Naive B cell (primary cell): ENCODE measurements around the gene RILP. TPM values are rescaled to one million over a fixed set of nuclear protein-coding genes. Genes with fewer than 3 reads are reported as not detected.
A peak's percentile ranks its signal among the peaks of the same experiment; 100 is the strongest.

ENCODE experiments used
- ATAC-seq, 2 donors: fragments of 150-1000 bp; cut with Tn5 transposase; 2 replicates each; pipeline ENCODE4 v1.10.0; 2021; ENCODE audit warnings: low read depth in 2 of 2, mild to moderate bottlenecking in 2 of 2, moderate library complexity in 2 of 2
- DNase-seq: peaks from one replicate; pipeline ENCODE4 v3.0.0; 2022
- H3K27ac Mint-ChIP-seq, 6 donors: one replicate each; pipeline ENCODE4 v1.8.0; 2020 to 2022; ENCODE audit warnings: mild to moderate bottlenecking in 6 of 6, mixed read lengths in 6 of 6, moderate library complexity in 5 of 6, inconsistent platforms in 2 of 6
- H3K27me3 Mint-ChIP-seq, 3 donors: one replicate each; pipeline ENCODE4 v1.8.0; 2021 to 2022; ENCODE audit warnings: mixed read lengths in 3 of 3, mild to moderate bottlenecking in 1 of 3
- H3K36me3 Mint-ChIP-seq, 2 donors: one replicate each; pipeline ENCODE4 v1.8.0; 2020 to 2022; ENCODE audit warnings: mixed read lengths in 2 of 2, inconsistent platforms in 1 of 2, mild to moderate bottlenecking in 1 of 2
- H3K4me1 Mint-ChIP-seq, 3 donors: one replicate each; pipeline ENCODE4 v1.8.0; 2020 to 2022; ENCODE audit warnings: mixed read lengths in 3 of 3, inconsistent platforms in 1 of 3, mild to moderate bottlenecking in 1 of 3, moderate library complexity in 1 of 3
- H3K4me3 Mint-ChIP-seq, 8 donors: one replicate each; pipeline ENCODE4 v1.8.0; 2020 to 2022; ENCODE audit warnings: mild to moderate bottlenecking in 8 of 8, mixed read lengths in 8 of 8, moderate library complexity in 8 of 8, inconsistent platforms in 2 of 8
- H3K9me3 Mint-ChIP-seq, 7 donors: one replicate each; pipeline ENCODE4 v1.8.0; 2020 to 2022; ENCODE audit warnings: mixed read lengths in 7 of 7, mild to moderate bottlenecking in 5 of 7, inconsistent platforms in 2 of 7, moderate library complexity in 1 of 7
- polyA plus RNA-seq, 6 donors: library from polyadenylated mRNA; unstranded; fragments of 300-500 nt; fragmentation: Illumina TruSeq; gene quantifications; one replicate each; pipeline ENCODE4 v1.2.3, GENCODE V29; 2021; ENCODE audit warnings: low read depth in 6 of 6

Gene RILP
- polyA plus RNA-seq, 6 donors from 2014 or later, result 0.97 to 1.9 (median 1.3) TPM; not detected in 1

GRCh38 chr17:1621273-1621954 is 28.3 kb downstream of the RILP start:
- H3K27ac Mint-ChIP-seq, result peak overlapping the region in 3 of 6 donors; percentile 4 to 27 (median 15)
- no peak overlapping the region for H3K4me3 Mint-ChIP-seq
- no peaks in the 10 kb centered on the region for H3K36me3 Mint-ChIP-seq
- no peaks in the 10 kb centered on the region for H3K9me3 Mint-ChIP-seq
- H3K27me3 Mint-ChIP-seq, result no peaks in the 10 kb centered on the region
- no peak for ATAC-seq
- DNase-seq, result no peak
- peaks cover 21 to 40% (median 37%) of the 10 kb centered on the region in 3 donors for H3K4me1 Mint-ChIP-seq

DNA sequence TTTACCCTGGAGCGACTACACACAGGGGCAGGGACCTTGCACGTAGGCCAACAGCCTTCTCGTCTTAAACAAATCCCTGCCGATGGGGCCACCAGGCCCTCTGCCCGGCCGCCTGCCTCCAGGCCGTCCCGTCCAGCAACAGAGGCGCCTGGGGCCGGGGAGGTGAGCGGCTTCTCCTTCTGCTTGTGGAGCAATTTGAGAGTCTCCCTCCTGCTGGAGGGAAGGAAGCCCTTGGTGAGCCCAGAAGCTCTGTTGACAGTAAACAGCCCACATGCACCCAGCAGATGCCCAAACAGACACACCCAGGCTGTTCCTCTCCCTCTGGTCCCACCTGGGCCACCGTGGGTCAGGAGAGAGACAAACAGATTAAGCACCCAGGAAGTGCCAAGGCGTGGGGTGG is 29.2 kb downstream of the RILP start:
- H3K9me3 Mint-ChIP-seq, result no peaks in the 10 kb centered on the region
- H3K36me3 Mint-ChIP-seq, result no peaks in the 10 kb centered on the region
- peak overlapping the region in 1 of 6 donors; percentile 4 for H3K27ac Mint-ChIP-seq
- no peak overlapping the region for H3K4me3 Mint-ChIP-seq
- no peaks in the 10 kb centered on the region for H3K27me3 Mint-ChIP-seq
- ATAC-seq, result no peak
- peaks cover 13 to 31% (median 28%) of the 10 kb centered on the region in 3 donors for H3K4me1 Mint-ChIP-seq
- DNase-seq, result no peak

GRCh38 chr17:1617620-1618174 is 32.0 kb downstream of the RILP start:
- Mint-ChIP-seq H3K4me1 (peaks cover 10 to 17% (median 13%) of the 10 kb centered on the region in 3 donors), H3K4me3 (peak overlapping the region in 2 of 8 donors; percentile 43 to 59), H3K36me3 (no peaks in the 10 kb centered on the region), H3K27me3 (no peaks in the 10 kb centered on the region), H3K27ac (peak overlapping the region in 3 of 6 donors; percentile 49 to 58 (median 56)), H3K9me3 (no peaks in the 10 kb centered on the region)
- no peak for ATAC-seq
- DNase-seq, result no peak

- H3K4me3 Mint-ChIP-seq, result no peak overlapping the region
- no peak for ATAC-seq
- no peak overlapping the region for H3K27ac Mint-ChIP-seq
- peaks cover 10 to 15% (median 13%) of the 10 kb centered on the region in 3 donors for H3K4me1 Mint-ChIP-seq
- no peaks in the 10 kb centered on the region for H3K27me3 Mint-ChIP-seq
- no peaks in the 10 kb centered on the region for H3K36me3 Mint-ChIP-seq
- DNase-seq, result no peak
- no peaks in the 10 kb centered on the region for H3K9me3 Mint-ChIP-seq
Measured at GRCh38 chr17:1616101-1616500, 33.6 kb downstream of the RILP start.

- H3K27ac Mint-ChIP-seq, result peak overlapping the region in 1 of 6 donors; percentile 36
- peaks cover under 1 to 5% (median 4%) of the 10 kb centered on the region in 3 donors for H3K4me1 Mint-ChIP-seq
- no peak overlapping the region for H3K4me3 Mint-ChIP-seq
- no peaks in the 10 kb centered on the region for H3K27me3 Mint-ChIP-seq
- ATAC-seq, result no peak
- DNase-seq, result no peak
- no peaks in the 10 kb centered on the region for H3K36me3 Mint-ChIP-seq
- no peaks in the 10 kb centered on the region for H3K9me3 Mint-ChIP-seq
Measured at GRCh38 chr17:1612400-1612799, 37.3 kb downstream of the RILP start.

DNA sequence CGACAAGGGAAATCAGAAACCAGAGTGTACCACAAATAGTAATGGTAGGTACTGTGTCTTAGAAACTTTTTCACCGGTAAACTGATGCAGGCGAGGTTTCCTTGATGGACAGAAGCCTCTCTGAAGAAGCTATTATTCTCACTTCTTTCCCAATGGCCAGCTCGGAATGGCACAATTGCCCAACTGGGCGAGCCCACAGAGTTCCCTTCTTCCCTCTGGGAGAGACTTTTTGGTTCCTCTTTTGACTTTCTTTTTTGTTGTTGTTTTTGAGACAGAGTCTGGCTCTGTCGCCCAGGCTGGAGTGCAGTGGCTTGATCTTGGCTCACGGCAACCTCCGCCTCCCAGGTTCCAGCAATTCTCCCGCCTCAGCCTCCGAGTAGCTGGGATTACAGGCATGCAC is 38.0 kb downstream of the RILP start:
- no peaks in the 10 kb centered on the region for H3K36me3 Mint-ChIP-seq
- H3K27me3 Mint-ChIP-seq, result no peaks in the 10 kb centered on the region
- no peak overlapping the region for H3K4me3 Mint-ChIP-seq
- H3K4me1 Mint-ChIP-seq, result peaks cover 3 to 9% (median 6%) of the 10 kb centered on the region in 3 donors
- peak overlapping the region in 2 of 6 donors; percentile 36 to 76 for H3K27ac Mint-ChIP-seq
- ATAC-seq (no peak), DNase-seq (no peak)
- H3K9me3 Mint-ChIP-seq, result no peaks in the 10 kb centered on the region

GRCh38 chr17:1608676-1609075 is 41.0 kb downstream of the RILP start:
- peaks cover 11 to 18% (median 11%) of the 10 kb centered on the region in 3 donors for H3K4me1 Mint-ChIP-seq
- H3K36me3 Mint-ChIP-seq, result no peaks in the 10 kb centered on the region
- DNase-seq (no peak), ATAC-seq (no peak)
- H3K9me3 Mint-ChIP-seq, result no peaks in the 10 kb centered on the region
- H3K27ac Mint-ChIP-seq, result peak overlapping the region in 1 of 6 donors; percentile 21
- H3K27me3 Mint-ChIP-seq, result no peaks in the 10 kb centered on the region
- no peak overlapping the region for H3K4me3 Mint-ChIP-seq

DNA sequence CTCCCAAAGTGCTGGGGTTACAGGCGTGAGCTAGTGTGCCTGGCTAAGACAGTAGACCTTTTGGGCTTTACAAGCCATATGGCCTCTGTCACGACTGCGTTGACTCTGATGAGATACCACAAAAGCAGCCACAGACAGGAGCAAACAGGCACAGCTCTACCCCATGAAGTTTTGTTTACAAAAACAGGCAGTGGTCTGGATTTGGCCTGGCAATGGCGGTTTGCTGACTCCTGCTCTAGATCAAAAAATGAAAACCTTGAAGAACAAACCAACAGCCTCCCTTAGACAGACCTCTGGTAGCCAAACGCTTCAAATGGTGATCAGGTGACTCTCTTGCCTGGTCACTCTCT is 41.7 kb downstream of the RILP start:
- ATAC-seq, result no peak
- no peak overlapping the region for H3K27ac Mint-ChIP-seq
- no peak for DNase-seq
- H3K9me3 Mint-ChIP-seq, result no peaks in the 10 kb centered on the region
- no peaks in the 10 kb centered on the region for H3K36me3 Mint-ChIP-seq
- H3K4me1 Mint-ChIP-seq, result peaks cover 11 to 18% (median 11%) of the 10 kb centered on the region in 3 donors
- H3K4me3 Mint-ChIP-seq, result no peak overlapping the region
- no peaks in the 10 kb centered on the region for H3K27me3 Mint-ChIP-seq

GRCh38 chr17:1606352-1606985 is 43.2 kb downstream of the RILP start:
- H3K27ac Mint-ChIP-seq, result peak overlapping the region in 1 of 6 donors; percentile 56
- no peaks in the 10 kb centered on the region for H3K36me3 Mint-ChIP-seq
- no peaks in the 10 kb centered on the region for H3K27me3 Mint-ChIP-seq
- H3K4me3 Mint-ChIP-seq, result peak overlapping the region in 1 of 8 donors; percentile 16
- DNase-seq (no peak), ATAC-seq (no peak)
- H3K9me3 Mint-ChIP-seq, result no peaks in the 10 kb centered on the region
- H3K4me1 Mint-ChIP-seq, result peaks cover 11 to 18% (median 11%) of the 10 kb centered on the region in 3 donors

DNA sequence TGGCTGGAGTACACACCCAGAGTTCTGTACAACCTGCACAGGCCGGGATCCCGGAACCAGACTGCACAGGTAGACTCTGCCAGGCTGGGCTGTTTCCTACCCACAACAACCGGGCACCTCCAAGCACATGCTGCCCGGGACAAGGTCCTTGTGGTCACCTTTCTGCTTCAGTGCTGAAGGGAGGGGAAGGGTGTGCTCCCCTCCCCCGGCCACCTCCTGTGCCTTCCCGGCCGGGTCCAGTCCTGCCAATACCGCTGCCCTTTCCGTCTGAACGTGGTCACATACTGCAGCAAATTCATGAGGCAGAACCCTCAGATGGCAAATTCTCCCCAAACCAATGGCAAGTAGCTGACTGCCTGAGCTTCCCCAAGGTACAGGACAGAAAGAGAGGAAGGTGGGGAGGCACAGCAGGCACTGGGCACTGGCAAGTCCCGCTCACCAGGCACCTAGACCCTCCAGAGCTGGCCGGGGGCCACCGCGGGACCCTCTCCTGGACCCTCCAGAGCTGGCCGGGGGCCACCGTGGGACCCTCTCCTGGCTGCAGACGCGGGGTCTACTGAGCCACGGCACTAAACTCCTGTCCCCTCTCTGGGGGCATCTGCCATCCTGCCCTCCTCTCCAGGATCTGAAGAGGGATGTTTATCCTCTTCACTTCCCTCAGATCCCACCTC is 43.9 kb downstream of the RILP start:
- H3K27ac Mint-ChIP-seq, result peak overlapping the region in 1 of 6 donors; percentile 30
- no peaks in the 10 kb centered on the region for H3K36me3 Mint-ChIP-seq
- H3K4me3 Mint-ChIP-seq, result no peak overlapping the region
- peaks cover 11 to 18% (median 11%) of the 10 kb centered on the region in 3 donors for H3K4me1 Mint-ChIP-seq
- ATAC-seq, result no peak
- no peak for DNase-seq
- no peaks in the 10 kb centered on the region for H3K9me3 Mint-ChIP-seq
- H3K27me3 Mint-ChIP-seq, result no peaks in the 10 kb centered on the region

GRCh38 chr17:1604831-1605528 is 44.7 kb downstream of the RILP start:
- no peaks in the 10 kb centered on the region for H3K9me3 Mint-ChIP-seq
- no peaks in the 10 kb centered on the region for H3K27me3 Mint-ChIP-seq
- H3K36me3 Mint-ChIP-seq, result no peaks in the 10 kb centered on the region
- DNase-seq (no peak), ATAC-seq (no peak)
- peak overlapping the region in 1 of 8 donors; percentile 19 for H3K4me3 Mint-ChIP-seq
- peak overlapping the region in 1 of 6 donors; percentile 61 for H3K27ac Mint-ChIP-seq
- peaks cover 11 to 18% (median 11%) of the 10 kb centered on the region in 3 donors for H3K4me1 Mint-ChIP-seq

- Mint-ChIP-seq H3K36me3 (no peaks in the 10 kb centered on the region), H3K9me3 (no peaks in the 10 kb centered on the region), H3K4me3 (peak overlapping the region in 1 of 8 donors; percentile 33), H3K27ac (peak overlapping the region in 1 of 6 donors; percentile 28), H3K27me3 (no peaks in the 10 kb centered on the region), H3K4me1 (peaks cover 7 to 9% (median 8%) of the 10 kb centered on the region in 3 donors)
- no peak for DNase-seq
- no peak for ATAC-seq
Measured at GRCh38 chr17:1601571-1601970, 48.1 kb downstream of the RILP start.
